Erythroblast (primary cell): ENCODE results near the gene CDK17.

Experiments used
- GATA1 ChIP-seq: IDR thresholded peaks from 2 replicates; pipeline ENCODE4 v1.6.1; 2011; ENCODE audit warnings: low read depth, mild to moderate bottlenecking, control low read depth, low read length, moderate library complexity
- POLR2A ChIP-seq: IDR thresholded peaks from 2 replicates; pipeline ENCODE4 v1.6.1; 2011; ENCODE audit warnings: mild to moderate bottlenecking, low read length

- TF ChIP-seq POLR2A (no peak), GATA1 (no peak)
These were observed 30.8 kb upstream of the CDK17 start for GRCh38 chr12:96431067-96431466.
